GM19351 (cell line): ENCODE measurements around the gene RC3H1.

Experiments
- ATAC-seq: cut with Tn5 transposase; IDR thresholded peaks from one replicate; pipeline ENCODE4 v1.9.1; 2021; ENCODE audit warnings: mild to moderate bottlenecking, moderate library complexity; ENCODE audit not compliant: unreplicated experiment

Gene RC3H1

GRCh38 chr1:173889885-173890284 is 132.3 kb downstream of the RC3H1 start:
- ATAC-seq: no peak

- no peak for ATAC-seq
Observed at GRCh38 chr1:173888749-173889148, 133.4 kb downstream of the RC3H1 start.

GRCh38 chr1:173887627-173888026 is 134.5 kb downstream of the RC3H1 start:
- no peak for ATAC-seq

GRCh38 chr1:173886746-173887611 is 135.2 kb downstream of the RC3H1 start:
- no peak for ATAC-seq

- no peak for ATAC-seq
Observed at GRCh38 chr1:173884701-173885100, 137.5 kb downstream of the RC3H1 start.
